ENCODE results near the gene CAMK2N1.

CAMK2N1 gene

GRCh38 chr1:20511518-20512428 lies 25.8 kb upstream of the CAMK2N1 start:
- no peak overlapping the region for H3K9ac ChIP-seq (ENCODE audit: low read length in 2 of 2)
- no peak overlapping the region for H3K4me3 ChIP-seq (ENCODE audit: low read length in 2 of 2)
- peaks cover 0 to 6% of the 10 kb centered on the region in 2 donors for H3K27me3 ChIP-seq (ENCODE audit: control insufficient read depth in 1 of 2, insufficient read depth in 2 of 2, low read length in 2 of 2)
- no peaks in the 10 kb centered on the region for H3K36me3 ChIP-seq (ENCODE audit: control insufficient read depth in 2 of 2, insufficient read depth in 2 of 2, low read length in 2 of 2)
- H3K9me3 ChIP-seq (ENCODE audit: control insufficient read depth in 2 of 2, low read length in 2 of 2): no peaks in the 10 kb centered on the region
- H3K4me1 ChIP-seq (ENCODE audit: control insufficient read depth, insufficient read depth, low read length): peaks cover 8% of the 10 kb centered on the region
- H3K27ac ChIP-seq (ENCODE audit: low read length): no peak overlapping the region

- H3K9me3 ChIP-seq (ENCODE audit: control insufficient read depth in 2 of 2, low read length in 2 of 2): no peaks in the 10 kb centered on the region
- H3K27me3 ChIP-seq (ENCODE audit: control insufficient read depth in 1 of 2, insufficient read depth in 2 of 2, low read length in 2 of 2): peaks cover 0 to 6% of the 10 kb centered on the region in 2 donors
- H3K27ac ChIP-seq (ENCODE audit: low read length): peak overlapping the region; percentile 85
- peaks cover 9% of the 10 kb centered on the region for H3K4me1 ChIP-seq (ENCODE audit: control insufficient read depth, insufficient read depth, low read length)
- peak overlapping the region; percentile 97 to 98 for H3K4me3 ChIP-seq (ENCODE audit: low read length in 2 of 2)
- H3K9ac ChIP-seq (ENCODE audit: low read length in 2 of 2): peak overlapping the region; percentile 94
- peaks cover 0 to 2% of the 10 kb centered on the region in 2 donors for H3K36me3 ChIP-seq (ENCODE audit: control insufficient read depth in 2 of 2, insufficient read depth in 2 of 2, low read length in 2 of 2)
Observed at GRCh38 chr1:20508411-20508771, 22.4 kb upstream of the CAMK2N1 start.

- Histone ChIP-seq H3K27me3 (ENCODE audit: control insufficient read depth in 1 of 2, insufficient read depth in 2 of 2, low read length in 2 of 2) (peaks cover 0 to 6% of the 10 kb centered on the region in 2 donors), H3K36me3 (ENCODE audit: control insufficient read depth in 2 of 2, insufficient read depth in 2 of 2, low read length in 2 of 2) (peaks cover 0 to 2% of the 10 kb centered on the region in 2 donors), H3K4me1 (ENCODE audit: control insufficient read depth, insufficient read depth, low read length) (peaks cover 9% of the 10 kb centered on the region), H3K9me3 (ENCODE audit: control insufficient read depth in 2 of 2, low read length in 2 of 2) (no peaks in the 10 kb centered on the region), H3K27ac (ENCODE audit: low read length) (peak within 1 kb of the TSS; percentile 85), H3K4me3 (ENCODE audit: low read length in 2 of 2) (peak within 1 kb of the TSS; percentile 97 to 98), H3K9ac (ENCODE audit: low read length in 2 of 2) (peak within 1 kb of the TSS; percentile 94)
Observed at GRCh38 chr1:20507564-20508410, 21.8 kb upstream of the CAMK2N1 start, which contains the start of gene MUL1. Gene MUL1, minus strand, starts transcription at chr1:20508151. Its CDS starts 127 bp downstream, at chr1:20508024.

- peaks cover 0 to 6% of the 10 kb centered on the region in 2 donors for H3K27me3 ChIP-seq (ENCODE audit: control insufficient read depth in 1 of 2, insufficient read depth in 2 of 2, low read length in 2 of 2)
- peak overlapping the region; percentile 94 for H3K9ac ChIP-seq (ENCODE audit: low read length in 2 of 2)
- no peaks in the 10 kb centered on the region for H3K9me3 ChIP-seq (ENCODE audit: control insufficient read depth in 2 of 2, low read length in 2 of 2)
- H3K27ac ChIP-seq (ENCODE audit: low read length): peak overlapping the region; percentile 85
- H3K4me1 ChIP-seq (ENCODE audit: control insufficient read depth, insufficient read depth, low read length): peaks cover 9% of the 10 kb centered on the region
- H3K4me3 ChIP-seq (ENCODE audit: low read length in 2 of 2): peak overlapping the region; percentile 97 to 98
- H3K36me3 ChIP-seq (ENCODE audit: control insufficient read depth in 2 of 2, insufficient read depth in 2 of 2, low read length in 2 of 2): peaks cover 0 to 3% of the 10 kb centered on the region in 2 donors
Observed at GRCh38 chr1:20507248-20507563, 21.2 kb upstream of the CAMK2N1 start.

GRCh38 chr1:20505488-20505887 lies 19.5 kb upstream of the CAMK2N1 start:
- peaks cover 9% of the 10 kb centered on the region for H3K4me1 ChIP-seq (ENCODE audit: control insufficient read depth, insufficient read depth, low read length)

GRCh38 chr1:20500716-20501115 lies 14.7 kb upstream of the CAMK2N1 start:
- Histone ChIP-seq H3K27me3 (ENCODE audit: control insufficient read depth in 1 of 2, insufficient read depth in 2 of 2, low read length in 2 of 2) (no peaks in the 10 kb centered on the region), H3K4me3 (ENCODE audit: low read length in 2 of 2) (no peak overlapping the region), H3K36me3 (ENCODE audit: control insufficient read depth in 2 of 2, insufficient read depth in 2 of 2, low read length in 2 of 2) (peaks cover 34 to 44% of the 10 kb centered on the region in 2 donors), H3K27ac (ENCODE audit: low read length) (no peak overlapping the region), H3K4me1 (ENCODE audit: control insufficient read depth, insufficient read depth, low read length) (no peaks in the 10 kb centered on the region), H3K9ac (ENCODE audit: low read length in 2 of 2) (no peak overlapping the region), H3K9me3 (ENCODE audit: control insufficient read depth in 2 of 2, low read length in 2 of 2) (no peaks in the 10 kb centered on the region)

More at GRCh38 chr1:20505488-20505887, 19.5 kb upstream of the CAMK2N1 start:
- no peak overlapping the region for H3K4me3 ChIP-seq (ENCODE audit: low read length in 2 of 2)
- no peaks in the 10 kb centered on the region for H3K9me3 ChIP-seq (ENCODE audit: control insufficient read depth in 2 of 2, low read length in 2 of 2)
- H3K36me3 ChIP-seq (ENCODE audit: control insufficient read depth in 2 of 2, insufficient read depth in 2 of 2, low read length in 2 of 2): peaks cover 15 to 21% of the 10 kb centered on the region in 2 donors
- H3K9ac ChIP-seq (ENCODE audit: low read length in 2 of 2): no peak overlapping the region
- H3K27me3 ChIP-seq (ENCODE audit: control insufficient read depth in 1 of 2, insufficient read depth in 2 of 2, low read length in 2 of 2): no peaks in the 10 kb centered on the region
- H3K27ac ChIP-seq (ENCODE audit: low read length): no peak overlapping the region

GRCh38 chr1:20499718-20500117 lies 13.7 kb upstream of the CAMK2N1 start:
- H3K9ac ChIP-seq (ENCODE audit: low read length in 2 of 2): no peak overlapping the region
- H3K4me1 ChIP-seq (ENCODE audit: control insufficient read depth, insufficient read depth, low read length): no peaks in the 10 kb centered on the region
- peaks cover 31 to 44% of the 10 kb centered on the region in 2 donors for H3K36me3 ChIP-seq (ENCODE audit: control insufficient read depth in 2 of 2, insufficient read depth in 2 of 2, low read length in 2 of 2)
- no peak overlapping the region for H3K4me3 ChIP-seq (ENCODE audit: low read length in 2 of 2)
- no peaks in the 10 kb centered on the region for H3K27me3 ChIP-seq (ENCODE audit: control insufficient read depth in 1 of 2, insufficient read depth in 2 of 2, low read length in 2 of 2)
- no peak overlapping the region for H3K27ac ChIP-seq (ENCODE audit: low read length)
- no peaks in the 10 kb centered on the region for H3K9me3 ChIP-seq (ENCODE audit: control insufficient read depth in 2 of 2, low read length in 2 of 2)

- no peak overlapping the region for H3K9ac ChIP-seq (ENCODE audit: low read length in 2 of 2)
- no peak overlapping the region for H3K4me3 ChIP-seq (ENCODE audit: low read length in 2 of 2)
- H3K36me3 ChIP-seq (ENCODE audit: control insufficient read depth in 2 of 2, insufficient read depth in 2 of 2, low read length in 2 of 2): peaks cover 31 to 44% of the 10 kb centered on the region in 2 donors
- no peaks in the 10 kb centered on the region for H3K9me3 ChIP-seq (ENCODE audit: control insufficient read depth in 2 of 2, low read length in 2 of 2)
- no peaks in the 10 kb centered on the region for H3K27me3 ChIP-seq (ENCODE audit: control insufficient read depth in 1 of 2, insufficient read depth in 2 of 2, low read length in 2 of 2)
- H3K4me1 ChIP-seq (ENCODE audit: control insufficient read depth, insufficient read depth, low read length): peaks cover 3% of the 10 kb centered on the region
- H3K27ac ChIP-seq (ENCODE audit: low read length): no peak overlapping the region
Observed at GRCh38 chr1:20499105-20499504, 13.1 kb upstream of the CAMK2N1 start.

- Histone ChIP-seq H3K9me3 (ENCODE audit: control insufficient read depth in 2 of 2, low read length in 2 of 2) (no peaks in the 10 kb centered on the region), H3K36me3 (ENCODE audit: control insufficient read depth in 2 of 2, insufficient read depth in 2 of 2, low read length in 2 of 2) (peaks cover 31 to 44% of the 10 kb centered on the region in 2 donors), H3K27me3 (ENCODE audit: control insufficient read depth in 1 of 2, insufficient read depth in 2 of 2, low read length in 2 of 2) (no peaks in the 10 kb centered on the region), H3K4me3 (ENCODE audit: low read length in 2 of 2) (no peak overlapping the region), H3K27ac (ENCODE audit: low read length) (no peak overlapping the region), H3K4me1 (ENCODE audit: control insufficient read depth, insufficient read depth, low read length) (peaks cover 13% of the 10 kb centered on the region), H3K9ac (ENCODE audit: low read length in 2 of 2) (no peak overlapping the region)
Observed at GRCh38 chr1:20498116-20498515, 12.1 kb upstream of the CAMK2N1 start.

GRCh38 chr1:20497506-20497905 lies 11.5 kb upstream of the CAMK2N1 start:
- Histone ChIP-seq H3K4me1 (ENCODE audit: control insufficient read depth, insufficient read depth, low read length) (peaks cover 17% of the 10 kb centered on the region), H3K27ac (ENCODE audit: low read length) (no peak overlapping the region), H3K27me3 (ENCODE audit: control insufficient read depth in 1 of 2, insufficient read depth in 2 of 2, low read length in 2 of 2) (no peaks in the 10 kb centered on the region), H3K9me3 (ENCODE audit: control insufficient read depth in 2 of 2, low read length in 2 of 2) (no peaks in the 10 kb centered on the region), H3K36me3 (ENCODE audit: control insufficient read depth in 2 of 2, insufficient read depth in 2 of 2, low read length in 2 of 2) (peaks cover 31 to 44% of the 10 kb centered on the region in 2 donors), H3K9ac (ENCODE audit: low read length in 2 of 2) (no peak overlapping the region), H3K4me3 (ENCODE audit: low read length in 2 of 2) (no peak overlapping the region)

Data from stomach smooth muscle (tissue), 2 donors.